ENCODE results near the gene TMEM168.

GRCh38 chr7:112790586-112791003, 402 bp upstream of the TMEM168 start:
- TF ChIP-seq, protein P1, sequence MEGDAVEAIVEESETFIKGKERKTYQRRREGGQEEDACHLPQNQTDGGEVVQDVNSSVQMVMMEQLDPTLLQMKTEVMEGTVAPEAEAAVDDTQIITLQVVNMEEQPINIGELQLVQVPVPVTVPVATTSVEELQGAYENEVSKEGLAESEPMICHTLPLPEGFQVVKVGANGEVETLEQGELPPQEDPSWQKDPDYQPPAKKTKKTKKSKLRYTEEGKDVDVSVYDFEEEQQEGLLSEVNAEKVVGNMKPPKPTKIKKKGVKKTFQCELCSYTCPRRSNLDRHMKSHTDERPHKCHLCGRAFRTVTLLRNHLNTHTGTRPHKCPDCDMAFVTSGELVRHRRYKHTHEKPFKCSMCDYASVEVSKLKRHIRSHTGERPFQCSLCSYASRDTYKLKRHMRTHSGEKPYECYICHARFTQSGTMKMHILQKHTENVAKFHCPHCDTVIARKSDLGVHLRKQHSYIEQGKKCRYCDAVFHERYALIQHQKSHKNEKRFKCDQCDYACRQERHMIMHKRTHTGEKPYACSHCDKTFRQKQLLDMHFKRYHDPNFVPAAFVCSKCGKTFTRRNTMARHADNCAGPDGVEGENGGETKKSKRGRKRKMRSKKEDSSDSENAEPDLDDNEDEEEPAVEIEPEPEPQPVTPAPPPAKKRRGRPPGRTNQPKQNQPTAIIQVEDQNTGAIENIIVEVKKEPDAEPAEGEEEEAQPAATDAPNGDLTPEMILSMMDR (IDR thresholded peaks at IDR 0.05; ENCODE audit: borderline replicate concordance, extremely low read depth, low read length, poor library complexity, severe bottlenecking) = no peak
- TF ChIP-seq EZH2 (IDR thresholded peaks at IDR 0.05; ENCODE audit: borderline replicate concordance, low read depth, low read length, severe bottlenecking) = no peak

All from DND-41 (cell line).